Measurements from ENCODE around the gene CSPG4. TPM values are rescaled to one million over a fixed set of nuclear protein-coding genes. Genes with fewer than 3 reads are reported as not detected.
"Not testable (repeated sequence)": the region's sequence is repeated elsewhere in the genome, so short reads cannot be mapped to it uniquely, and the experiment has no call there.

Gene CSPG4
- polyA plus RNA-seq, 1 donor (not counting 4 experiments of a cell fraction or from before 2014, with no cell fraction given), result 0.67 TPM

GRCh38 chr15:75684648-75685047 is 28.0 kb downstream of the CSPG4 start:
- Histone ChIP-seq H3K4me3 (ENCODE audit: control insufficient read depth in 2 of 3, extremely low read depth in 1 of 3, insufficient read depth in 2 of 3, low read depth in 1 of 3, low read length in 3 of 3) (no peak overlapping the region), H3K36me3 (ENCODE audit: control insufficient read depth in 2 of 2, extremely low read depth in 1 of 2, insufficient read depth in 2 of 2, low read length in 2 of 2) (no peaks in the 10 kb centered on the region), H3K4me2 (ENCODE audit: control insufficient read depth, extremely low read depth, insufficient read depth, low read depth, low read length) (no peak overlapping the region), H3K9me1 (ENCODE audit: control insufficient read depth, extremely low read depth, insufficient read depth, low read length) (no peaks in the 10 kb centered on the region), H2AFZ (ENCODE audit: control insufficient read depth, low read length) (no peak overlapping the region), H3K9ac (ENCODE audit: control insufficient read depth, extremely low read depth, insufficient read depth, low read length) (no peak overlapping the region), H3K4me1 (ENCODE audit: control insufficient read depth, extremely low read depth, insufficient read depth, low read length) (no peaks in the 10 kb centered on the region), H3K79me2 (ENCODE audit: control insufficient read depth, insufficient read depth, low read length) (no peaks in the 10 kb centered on the region), H3K27ac (ENCODE audit: control insufficient read depth, insufficient read depth, low read length) (no peak overlapping the region), H4K20me1 (ENCODE audit: control insufficient read depth, extremely low read depth, insufficient read depth, low read length) (no peaks in the 10 kb centered on the region), H3K27me3 (ENCODE audit: control insufficient read depth, extremely low read depth, insufficient read depth, low read length) (no peaks in the 10 kb centered on the region), H3K9me3 (ENCODE audit: control insufficient read depth, low read depth, low read length) (no peaks in the 10 kb centered on the region)
- TF ChIP-seq CTCF (optimal IDR thresholded peaks at IDR 0.05 in 1 of 3, IDR thresholded peaks at IDR 0.05 in 1 of 3, conservative IDR thresholded peaks at IDR 0.05 in 1 of 3; ENCODE audit: extremely low read depth in 1 of 3, insufficient read depth in 2 of 3, low read length in 3 of 3) (peak in 1 of 3 experiments; percentile 43), EZH2 (IDR thresholded peaks at IDR 0.05; ENCODE audit: low read length) (no peak)
- FAIRE-seq (no peak), DNase-seq (ENCODE audit: low read depth, low spot score) (no peak)
- dilution Hi-C loops (cut with MboI; ENCODE audit: extremely low pct_ligation_motif_present, low sequenced_read_pairs), result no loop called here

- H3K79me2 ChIP-seq (ENCODE audit: control insufficient read depth, insufficient read depth, low read length); H3K27ac ChIP-seq (ENCODE audit: control insufficient read depth, insufficient read depth, low read length); H3K9me3 ChIP-seq (ENCODE audit: control insufficient read depth, low read depth, low read length); H3K4me3 ChIP-seq (ENCODE audit: control insufficient read depth in 2 of 3, extremely low read depth in 1 of 3, insufficient read depth in 2 of 3, low read depth in 1 of 3, low read length in 3 of 3); H3K36me3 ChIP-seq (ENCODE audit: control insufficient read depth in 2 of 2, extremely low read depth in 1 of 2, insufficient read depth in 2 of 2, low read length in 2 of 2); H3K9me1 ChIP-seq (ENCODE audit: control insufficient read depth, extremely low read depth, insufficient read depth, low read length); dilution Hi-C loops (cut with MboI; ENCODE audit: extremely low pct_ligation_motif_present, low sequenced_read_pairs); H3K4me2 ChIP-seq (ENCODE audit: control insufficient read depth, extremely low read depth, insufficient read depth, low read depth, low read length); DNase-seq (ENCODE audit: low read depth, low spot score); H3K9ac ChIP-seq (ENCODE audit: control insufficient read depth, extremely low read depth, insufficient read depth, low read length); H3K27me3 ChIP-seq (ENCODE audit: control insufficient read depth, extremely low read depth, insufficient read depth, low read length); H2AFZ ChIP-seq (ENCODE audit: control insufficient read depth, low read length); H4K20me1 ChIP-seq (ENCODE audit: control insufficient read depth, extremely low read depth, insufficient read depth, low read length); H3K4me1 ChIP-seq (ENCODE audit: control insufficient read depth, extremely low read depth, insufficient read depth, low read length): not testable (repeated sequence)
- peak; percentile 69 for FAIRE-seq
- peak; percentile 62 to 90 (median 80) for TF ChIP-seq CTCF (optimal IDR thresholded peaks at IDR 0.05 in 1 of 3, IDR thresholded peaks at IDR 0.05 in 1 of 3, conservative IDR thresholded peaks at IDR 0.05 in 1 of 3; ENCODE audit: extremely low read depth in 1 of 3, insufficient read depth in 2 of 3, low read length in 3 of 3)
These were observed 28.9 kb downstream of the CSPG4 start for GRCh38 chr15:75683646-75684312.
